ENCODE data around the gene HTR2C. TPM values are rescaled to one million over a fixed set of nuclear protein-coding genes. Genes with fewer than 3 reads are reported as not detected.

Gene HTR2C
- total RNA-seq, 1 experiment from 2014 or later, result 0.33 TPM

DNA sequence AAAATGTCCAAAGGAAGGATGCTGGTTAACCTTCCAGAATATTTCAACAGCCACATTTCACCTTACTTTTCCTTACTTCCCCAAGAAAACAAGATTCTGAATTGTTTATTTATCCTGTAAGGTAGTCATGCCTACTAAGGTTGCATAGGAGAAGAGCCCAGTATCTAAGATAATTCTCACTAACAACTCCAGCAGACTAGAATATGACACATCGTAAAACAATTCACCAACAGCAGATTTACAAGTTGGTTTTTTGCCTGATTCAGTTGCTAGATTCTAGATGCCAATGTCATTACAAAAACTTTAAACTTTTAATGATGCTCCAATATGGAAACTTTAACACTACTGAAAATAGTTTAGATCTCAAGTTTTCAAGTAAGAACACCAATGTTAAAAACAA, 257.2 kb downstream of the HTR2C start:
- Histone ChIP-seq H3K79me2 (ENCODE audit: low read depth) (no peaks in the 10 kb centered on the region), H2AFZ (no peak overlapping the region), H3F3A (ENCODE audit: insufficient read depth, low read depth) (no peaks in the 10 kb centered on the region), H3K27ac (no peak overlapping the region), H3K9me3 (ENCODE audit: insufficient read depth, low read depth) (peaks cover 9% of the 10 kb centered on the region), H3K4me3 (no peak overlapping the region), H3K4me2 (no peak overlapping the region), H3K27me3 (ENCODE audit: insufficient read depth, low read depth) (no peaks in the 10 kb centered on the region), H4K20me1 (ENCODE audit: insufficient read depth) (no peaks in the 10 kb centered on the region), H3K4me1 (replicated peaks; ENCODE audit: insufficient read depth) (peaks cover 7% of the 10 kb centered on the region; the same call in 1 of the 2 replicates), H3K9me2 (ENCODE audit: insufficient read depth) (no peaks in the 10 kb centered on the region; the same call in 1 of the 2 replicates), H3K36me3 (ENCODE audit: low read depth) (no peaks in the 10 kb centered on the region)
- TF ChIP-seq, protein P1, sequence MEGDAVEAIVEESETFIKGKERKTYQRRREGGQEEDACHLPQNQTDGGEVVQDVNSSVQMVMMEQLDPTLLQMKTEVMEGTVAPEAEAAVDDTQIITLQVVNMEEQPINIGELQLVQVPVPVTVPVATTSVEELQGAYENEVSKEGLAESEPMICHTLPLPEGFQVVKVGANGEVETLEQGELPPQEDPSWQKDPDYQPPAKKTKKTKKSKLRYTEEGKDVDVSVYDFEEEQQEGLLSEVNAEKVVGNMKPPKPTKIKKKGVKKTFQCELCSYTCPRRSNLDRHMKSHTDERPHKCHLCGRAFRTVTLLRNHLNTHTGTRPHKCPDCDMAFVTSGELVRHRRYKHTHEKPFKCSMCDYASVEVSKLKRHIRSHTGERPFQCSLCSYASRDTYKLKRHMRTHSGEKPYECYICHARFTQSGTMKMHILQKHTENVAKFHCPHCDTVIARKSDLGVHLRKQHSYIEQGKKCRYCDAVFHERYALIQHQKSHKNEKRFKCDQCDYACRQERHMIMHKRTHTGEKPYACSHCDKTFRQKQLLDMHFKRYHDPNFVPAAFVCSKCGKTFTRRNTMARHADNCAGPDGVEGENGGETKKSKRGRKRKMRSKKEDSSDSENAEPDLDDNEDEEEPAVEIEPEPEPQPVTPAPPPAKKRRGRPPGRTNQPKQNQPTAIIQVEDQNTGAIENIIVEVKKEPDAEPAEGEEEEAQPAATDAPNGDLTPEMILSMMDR (conservative IDR thresholded peaks at IDR 0.05), result no peak
- no peak for TF ChIP-seq EZH2 (IDR thresholded peaks at IDR 0.05; ENCODE audit: low read depth)
- ChIA-PET POLR2A (ENCODE audit: unreplicated experiment) (no interaction called here), CTCF (no interaction called here)
- no peak for DNase-seq
- intact Hi-C loops (cut with micrococcal nuclease; ENCODE audit: unreplicated experiment), result no loop called here
- BruUV-seq (replicated peaks), result no TSS peak

GRCh38 chrX:114842181-114842580, 258.3 kb downstream of the HTR2C start:
- Histone ChIP-seq H3K4me2 (no peak overlapping the region), H3K36me3 (ENCODE audit: low read depth) (no peaks in the 10 kb centered on the region), H3K9me3 (ENCODE audit: insufficient read depth, low read depth) (peaks cover 8% of the 10 kb centered on the region), H2AFZ (no peak overlapping the region), H3K27ac (no peak overlapping the region), H4K20me1 (ENCODE audit: insufficient read depth) (no peaks in the 10 kb centered on the region), H3K4me1 (replicated peaks; ENCODE audit: insufficient read depth) (peaks cover 3% of the 10 kb centered on the region; the same call in 1 of the 2 replicates), H3K79me2 (ENCODE audit: low read depth) (no peaks in the 10 kb centered on the region), H3K9me2 (ENCODE audit: insufficient read depth) (no peaks in the 10 kb centered on the region; the same call in 1 of the 2 replicates), H3K27me3 (ENCODE audit: insufficient read depth, low read depth) (no peaks in the 10 kb centered on the region), H3K4me3 (no peak overlapping the region), H3F3A (ENCODE audit: insufficient read depth, low read depth) (no peaks in the 10 kb centered on the region)
- POLR2A ChIA-PET (ENCODE audit: unreplicated experiment), result no interaction called here
- TF ChIP-seq, protein P1 (conservative IDR thresholded peaks at IDR 0.05), result no peak
- TF ChIP-seq EZH2 (IDR thresholded peaks at IDR 0.05; ENCODE audit: low read depth), result no peak
- no peak for DNase-seq
- BruUV-seq (replicated peaks), result no TSS peak
- intact Hi-C loops (cut with micrococcal nuclease; ENCODE audit: unreplicated experiment), result no loop called here
- CTCF ChIA-PET, result no interaction called here

GRCh38 chrX:114889481-114889880, 305.6 kb downstream of the HTR2C start:
- H3K9me3 ChIP-seq (ENCODE audit: insufficient read depth, low read depth), result no peaks in the 10 kb centered on the region
- TF ChIP-seq, protein P1 (conservative IDR thresholded peaks at IDR 0.05), result no peak
- no peak for TF ChIP-seq EZH2 (IDR thresholded peaks at IDR 0.05; ENCODE audit: low read depth)
- CTCF ChIA-PET, result no interaction called here

More at GRCh38 chrX:114889481-114889880, 305.6 kb downstream of the HTR2C start:
- H4K20me1 ChIP-seq (ENCODE audit: insufficient read depth), result no peaks in the 10 kb centered on the region
- H3K36me3 ChIP-seq (ENCODE audit: low read depth), result no peaks in the 10 kb centered on the region
- no peak for DNase-seq
- no peak overlapping the region for H2AFZ ChIP-seq
- H3K4me1 ChIP-seq (replicated peaks; ENCODE audit: insufficient read depth), result no peaks in the 10 kb centered on the region
- H3K27me3 ChIP-seq (ENCODE audit: insufficient read depth, low read depth), result no peaks in the 10 kb centered on the region
- no peak overlapping the region for H3K4me3 ChIP-seq
- no peaks in the 10 kb centered on the region for H3F3A ChIP-seq (ENCODE audit: insufficient read depth, low read depth)
- POLR2A ChIA-PET (ENCODE audit: unreplicated experiment), result interaction anchor here (0.6 kb wide), 1 partner anchor 417 kb away, joined by 5 read pairs; no protein-coding TSS in a partner anchor
- no peaks in the 10 kb centered on the region for H3K79me2 ChIP-seq (ENCODE audit: low read depth)
- intact Hi-C loops (cut with micrococcal nuclease; ENCODE audit: unreplicated experiment), result no loop called here
- no peaks in the 10 kb centered on the region for H3K9me2 ChIP-seq (ENCODE audit: insufficient read depth)
- H3K27ac ChIP-seq, result no peak overlapping the region
- BruUV-seq (replicated peaks), result no TSS peak
- H3K4me2 ChIP-seq, result no peak overlapping the region
